K562 (cell line): ENCODE measurements around the gene PGAP2. TPM values are rescaled to one million over a fixed set of nuclear protein-coding genes. Genes with fewer than 3 reads are reported as not detected.

ENCODE experiments used
- ATF1 ChIP-seq, 2 experiments: fragments of 450-650 bp in 1 of 2; IDR thresholded peaks; 2 replicates each; pipeline ENCODE4 v1.6.1; 2016; ENCODE audit warnings: missing compliant biosample characterization in 1 of 2, missing genetic modification characterization in 1 of 2
- CBX1 ChIP-seq: sonication (generic); IDR thresholded peaks from 2 replicates; pipeline ENCODE4 v1.6.1; 2016; ENCODE audit warnings: antibody characterized with exemption, low read depth, mild to moderate bottlenecking
- CREBBP ChIP-seq: IDR thresholded peaks from one replicate; pipeline ENCODE4 v1.6.1; 2012; ENCODE audit warnings: low read depth, mild to moderate bottlenecking, control low read depth, inconsistent platforms, low read length
- ETV6 ChIP-seq, 3 experiments: fragments of 150-350 bp in 1 of 3; sonication (generic) in 1 of 3; formaldehyde crosslinking in 1 of 3; IDR thresholded peaks; 2 replicates each; pipeline versions ENCODE4 v1.6.1 to v1.8.0; 2014 to 2022; ENCODE audit warnings: borderline replicate concordance in 2 of 3, low read depth in 2 of 3, antibody characterized with exemption in 1 of 3, low read length in 1 of 3, mild to moderate bottlenecking in 1 of 3, missing genetic modification reagents in 1 of 3
- FOS ChIP-seq: IDR thresholded peaks from 3 replicates; pipeline ENCODE4 v1.6.1; 2011; ENCODE audit not compliant: insufficient read length; ENCODE audit errors: extremely low read depth
- HMGN3 ChIP-seq: IDR thresholded peaks from 2 replicates; pipeline ENCODE4 v1.6.1; 2011; ENCODE audit warnings: borderline replicate concordance, low read depth, mild to moderate bottlenecking, mixed read lengths, low read length; ENCODE audit not compliant: insufficient read length; ENCODE audit errors: extremely low read depth
- MEIS2 ChIP-seq: fragments of 450-650 bp; IDR thresholded peaks from 2 replicates; pipeline ENCODE4 v1.6.1; 2014; ENCODE audit warnings: mild to moderate bottlenecking; ENCODE audit not compliant: partially characterized antibody
- POLR3A ChIP-seq: IDR thresholded peaks from 2 replicates; pipeline ENCODE4 v1.6.1; 2011; ENCODE audit warnings: borderline replicate concordance, mild to moderate bottlenecking, moderate library complexity; ENCODE audit not compliant: insufficient read length, insufficient read depth; ENCODE audit errors: extremely low read depth
- POLR3G ChIP-seq: IDR thresholded peaks from 2 replicates; pipeline ENCODE4 v1.6.1; 2011; ENCODE audit not compliant: insufficient read length, insufficient replicate concordance; ENCODE audit errors: extremely low read depth
- PTTG1 ChIP-seq: fragments of 450-650 bp; IDR thresholded peaks from 2 replicates; pipeline ENCODE4 v1.6.1; 2016; ENCODE audit warnings: low read depth, mild to moderate bottlenecking, missing genetic modification characterization, missing compliant biosample characterization
- TARDBP ChIP-seq: fragments of 450-650 bp; IDR thresholded peaks from 2 replicates; pipeline ENCODE4 v1.6.1; 2016
- TCF7L2 ChIP-seq: fragments of 150-350 bp; IDR thresholded peaks from 2 replicates; pipeline ENCODE4 v1.6.1; 2016; ENCODE audit warnings: low read depth, mild to moderate bottlenecking, low read length, moderate library complexity
- ZFPM2 ChIP-seq: fragments of 250-450 bp; sonication (Bioruptor Pico); IDR thresholded peaks from 2 replicates; pipeline ENCODE4 v1.5.1; 2022; ENCODE audit warnings: mild to moderate bottlenecking
- ZNF347 ChIP-seq: fragments of 450-650 bp; formaldehyde crosslinking; IDR thresholded peaks from 2 replicates; pipeline ENCODE4 v1.4.0; 2020; ENCODE audit warnings: low read depth, mild to moderate bottlenecking, moderate library complexity
- ZNF408 ChIP-seq: fragments of 250-450 bp; sonication (Bioruptor Pico); IDR thresholded peaks from 2 replicates; pipeline ENCODE4 v1.4.0; 2020; ENCODE audit warnings: low read depth, mild to moderate bottlenecking, moderate library complexity
- polyA plus RNA-seq, 8 experiments: library from polyadenylated mRNA; depleted of rRNA in 4 of 8; stranded (reverse) in 5 of 8; unstranded in 3 of 8; fragments of >200 nt; fragmentation: Nextera tagmentation in 2 of 8; fragmentation: Illumina TruSeq in 1 of 8; extraction: Ambion mirVana in 2 of 8; extraction: Trizol in 1 of 8; gene quantifications; 2 replicates each; pipeline versions ENCODE4 v1.2.1 to v1.2.3, GENCODE V29; 2011 to 2014; ENCODE audit warnings: inconsistent platforms in 1 of 8, missing spikeins in 1 of 8
- total RNA-seq, 7 experiments: library from RNA; depleted of rRNA in 6 of 7; stranded (reverse); fragments of >200 nt in 6 of 7; fragmentation: Illumina TruSeq in 2 of 7; extraction: Trizol in 2 of 7; gene quantifications; 2 replicates each; pipeline versions ENCODE4 v1.2.1 to v1.2.3, GENCODE V29; 2011 to 2021; ENCODE audit warnings: low replicate concordance in 1 of 7
- TF ChIP-seq, protein P1 (sequence below), 2 experiments: IDR thresholded peaks; 2 replicates each; pipeline ENCODE4 v1.6.1; 2012; ENCODE audit warnings: improper control_type of control experiment in 2 of 2, low read depth in 2 of 2, low read length in 2 of 2, borderline replicate concordance in 1 of 2
- TF ChIP-seq, protein P2 (sequence below): fragments of 250-450 bp; sonication (Bioruptor Pico); IDR thresholded peaks from 2 replicates; pipeline ENCODE4 v1.5.1; 2021; ENCODE audit warnings: mild to moderate bottlenecking
- TF ChIP-seq, protein P3 (sequence below): IDR thresholded peaks from 2 replicates; pipeline ENCODE4 v1.6.1; 2011; ENCODE audit warnings: borderline replicate concordance, low read depth, mild to moderate bottlenecking, moderate library complexity, low read length; ENCODE audit not compliant: insufficient read depth, poor library complexity, severe bottlenecking

Gene PGAP2
- total and polyA plus RNA-seq, 9 of the 15 experiments (the other 6 are each of a cell fraction or from before 2014, with no cell fraction given) = 17.9 to 47.2 (median 33.7) TPM

DNA sequence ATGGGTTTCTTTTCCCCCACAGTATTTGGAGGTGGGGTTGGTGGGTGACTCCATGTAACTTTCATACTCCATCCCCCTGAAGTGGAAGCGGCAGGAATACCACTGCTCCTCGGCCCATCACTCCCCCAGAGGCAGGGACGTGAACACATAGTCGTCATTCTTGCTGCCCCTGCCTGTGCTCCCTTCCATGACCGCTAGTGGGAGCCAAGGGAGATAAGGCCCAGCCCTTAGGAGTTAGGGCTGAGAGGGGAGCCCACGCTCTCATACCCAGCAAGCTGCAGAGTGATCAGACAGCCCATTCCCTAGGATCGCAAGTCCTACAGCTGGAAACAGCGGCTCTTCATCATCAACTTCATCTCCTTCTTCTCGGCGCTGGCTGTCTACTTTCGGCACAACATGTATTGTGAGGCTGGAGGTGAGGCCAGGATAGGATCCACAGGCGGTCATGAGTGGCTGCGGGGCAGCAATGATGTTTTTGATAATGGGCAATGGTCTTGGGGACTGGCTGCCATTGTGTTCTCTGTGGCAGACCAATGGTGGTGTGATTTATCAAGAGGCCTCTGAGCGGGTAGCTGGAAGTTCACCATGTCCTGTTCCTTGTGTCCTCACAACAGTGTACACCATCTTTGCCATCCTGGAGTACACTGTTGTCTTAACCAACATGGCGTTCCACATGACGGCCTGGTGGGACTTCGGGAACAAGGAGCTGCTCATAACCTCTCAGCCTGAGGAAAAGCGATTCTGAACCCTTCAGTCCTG is 16.5 kb downstream of the PGAP2 start (continued):
- TF ChIP-seq POLR3A = no peak
- peak in 1 of 2 experiments; percentile 46; a peak in 1 of 4 replicates for TF ChIP-seq ETV6 (IDR thresholded peaks at IDR 0.05; ENCODE audit: borderline replicate concordance in 1 of 2, low read depth in 2 of 2, low read length in 1 of 2)
- no peak for TF ChIP-seq ETV6 (CRISPR knock-in tag; IDR thresholded peaks at IDR 0.05; ENCODE audit: borderline replicate concordance)
- TF ChIP-seq FOS = no peak
- TF ChIP-seq CREBBP = no peak
- peak; percentile 9 for TF ChIP-seq HMGN3
- TF ChIP-seq MEIS2 = peak; percentile 46
- no peak for TF ChIP-seq POLR3G
- TF ChIP-seq ATF1 (CRISPR knock-in tag; IDR thresholded peaks at IDR 0.05) = no peak
- TF ChIP-seq ATF1 (tag; IDR thresholded peaks at IDR 0.05) = peak; percentile 74
- TF ChIP-seq, protein P1, sequence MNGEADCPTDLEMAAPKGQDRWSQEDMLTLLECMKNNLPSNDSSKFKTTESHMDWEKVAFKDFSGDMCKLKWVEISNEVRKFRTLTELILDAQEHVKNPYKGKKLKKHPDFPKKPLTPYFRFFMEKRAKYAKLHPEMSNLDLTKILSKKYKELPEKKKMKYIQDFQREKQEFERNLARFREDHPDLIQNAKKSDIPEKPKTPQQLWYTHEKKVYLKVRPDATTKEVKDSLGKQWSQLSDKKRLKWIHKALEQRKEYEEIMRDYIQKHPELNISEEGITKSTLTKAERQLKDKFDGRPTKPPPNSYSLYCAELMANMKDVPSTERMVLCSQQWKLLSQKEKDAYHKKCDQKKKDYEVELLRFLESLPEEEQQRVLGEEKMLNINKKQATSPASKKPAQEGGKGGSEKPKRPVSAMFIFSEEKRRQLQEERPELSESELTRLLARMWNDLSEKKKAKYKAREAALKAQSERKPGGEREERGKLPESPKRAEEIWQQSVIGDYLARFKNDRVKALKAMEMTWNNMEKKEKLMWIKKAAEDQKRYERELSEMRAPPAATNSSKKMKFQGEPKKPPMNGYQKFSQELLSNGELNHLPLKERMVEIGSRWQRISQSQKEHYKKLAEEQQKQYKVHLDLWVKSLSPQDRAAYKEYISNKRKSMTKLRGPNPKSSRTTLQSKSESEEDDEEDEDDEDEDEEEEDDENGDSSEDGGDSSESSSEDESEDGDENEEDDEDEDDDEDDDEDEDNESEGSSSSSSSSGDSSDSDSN (IDR thresholded peaks at IDR 0.05; ENCODE audit: borderline replicate concordance in 1 of 2, low read depth in 2 of 2, low read length in 2 of 2) = peak in 1 of 2 experiments; percentile 80; a peak in 1 of 4 replicates
- no peak for TF ChIP-seq ZNF408
- TF ChIP-seq, protein P2, sequence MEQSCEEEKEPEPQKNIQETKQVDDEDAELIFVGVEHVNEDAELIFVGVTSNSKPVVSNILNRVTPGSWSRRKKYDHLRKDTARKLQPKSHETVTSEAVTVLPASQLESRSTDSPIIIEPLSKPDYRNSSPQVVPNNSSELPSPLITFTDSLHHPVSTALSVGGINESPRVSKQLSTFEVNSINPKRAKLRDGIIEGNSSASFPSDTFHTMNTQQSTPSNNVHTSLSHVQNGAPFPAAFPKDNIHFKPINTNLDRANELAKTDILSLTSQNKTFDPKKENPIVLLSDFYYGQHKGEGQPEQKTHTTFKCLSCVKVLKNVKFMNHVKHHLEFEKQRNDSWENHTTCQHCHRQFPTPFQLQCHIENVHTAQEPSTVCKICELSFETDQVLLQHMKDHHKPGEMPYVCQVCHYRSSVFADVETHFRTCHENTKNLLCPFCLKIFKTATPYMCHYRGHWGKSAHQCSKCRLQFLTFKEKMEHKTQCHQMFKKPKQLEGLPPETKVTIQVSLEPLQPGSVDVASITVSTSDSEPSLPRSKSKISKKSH (CRISPR knock-in tag) = no peak
- TF ChIP-seq PTTG1 (tag) = no peak
- TF ChIP-seq TCF7L2 = no peak
- no peak for TF ChIP-seq ZFPM2 (CRISPR knock-in tag)
- TF ChIP-seq, protein P3, sequence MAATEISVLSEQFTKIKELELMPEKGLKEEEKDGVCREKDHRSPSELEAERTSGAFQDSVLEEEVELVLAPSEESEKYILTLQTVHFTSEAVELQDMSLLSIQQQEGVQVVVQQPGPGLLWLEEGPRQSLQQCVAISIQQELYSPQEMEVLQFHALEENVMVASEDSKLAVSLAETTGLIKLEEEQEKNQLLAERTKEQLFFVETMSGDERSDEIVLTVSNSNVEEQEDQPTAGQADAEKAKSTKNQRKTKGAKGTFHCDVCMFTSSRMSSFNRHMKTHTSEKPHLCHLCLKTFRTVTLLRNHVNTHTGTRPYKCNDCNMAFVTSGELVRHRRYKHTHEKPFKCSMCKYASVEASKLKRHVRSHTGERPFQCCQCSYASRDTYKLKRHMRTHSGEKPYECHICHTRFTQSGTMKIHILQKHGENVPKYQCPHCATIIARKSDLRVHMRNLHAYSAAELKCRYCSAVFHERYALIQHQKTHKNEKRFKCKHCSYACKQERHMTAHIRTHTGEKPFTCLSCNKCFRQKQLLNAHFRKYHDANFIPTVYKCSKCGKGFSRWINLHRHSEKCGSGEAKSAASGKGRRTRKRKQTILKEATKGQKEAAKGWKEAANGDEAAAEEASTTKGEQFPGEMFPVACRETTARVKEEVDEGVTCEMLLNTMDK = peak; percentile 65
- TF ChIP-seq ZNF347 (CRISPR knock-in tag) = no peak
- TF ChIP-seq TARDBP = peak; percentile 62; the same call in 1 of the 2 replicates
- no peak for TF ChIP-seq CBX1
